WTC11 (cell line): ENCODE measurements around the gene KCNA2. TPM values are rescaled to one million over a fixed set of nuclear protein-coding genes. Genes with fewer than 3 reads are reported as not detected.

Source experiments
- ATAC-seq: fragments of 200-7000 bp; cut with Tn5 transposase; 2 replicates; pipeline ENCODE4 v1.10.0; 2021; ENCODE audit warnings: mild to moderate bottlenecking, moderate library complexity
- CTCF ChIA-PET: fragments of 300-600 bp; sonication (Branson Sonifier 250); formaldehyde crosslinking; loops from one replicate; lab custom pipeline; 2021; ENCODE audit warnings: antibody characterized with exemption; lab: Charles Lee
- POLR2A ChIA-PET: fragments of 350-600 bp; sonication (Branson Sonifier 250); formaldehyde crosslinking; loops from one replicate; lab custom pipeline; 2021; ENCODE audit warnings: antibody characterized with exemption; lab: Charles Lee
- DNase-seq: peaks from one replicate; pipeline ENCODE4 v3.0.0; 2021; ENCODE audit warnings: low spot score
- H3K27ac Mint-ChIP-seq: 2 replicates; pipeline ENCODE4 v1.8.0; 2021; ENCODE audit warnings: mixed read lengths
- H3K27me3 Mint-ChIP-seq: 2 replicates; pipeline ENCODE4 v1.8.0; 2021; ENCODE audit warnings: low read depth, mild to moderate bottlenecking, moderate library complexity, mixed read lengths
- H3K36me3 Mint-ChIP-seq: 2 replicates; pipeline ENCODE4 v1.8.0; 2021; ENCODE audit warnings: mixed read lengths
- H3K4me1 Mint-ChIP-seq: 2 replicates; pipeline ENCODE4 v1.8.0; 2022; ENCODE audit warnings: mixed read lengths
- H3K4me3 Mint-ChIP-seq: 2 replicates; pipeline ENCODE4 v1.8.0; 2021; ENCODE audit warnings: mild to moderate bottlenecking, moderate library complexity, mixed read lengths
- H3K9me3 Mint-ChIP-seq: 2 replicates; pipeline ENCODE4 v1.8.0; 2021; ENCODE audit warnings: mixed read lengths
- AR ChIP-seq: fragments of 250-450 bp; sonication (Bioruptor Pico); IDR thresholded peaks from 2 replicates; pipeline ENCODE4 v1.9.0; 2021; ENCODE audit warnings: mild to moderate bottlenecking
- CDX4 ChIP-seq: fragments of 250-450 bp; sonication (Bioruptor Pico); IDR thresholded peaks from 2 replicates; pipeline ENCODE4 v1.9.0; 2021; ENCODE audit warnings: moderate library complexity, mild to moderate bottlenecking, inconsistent platforms, borderline replicate concordance
- FOXK1 ChIP-seq: sonication (generic); formaldehyde crosslinking; IDR thresholded peaks from 2 replicates; pipeline ENCODE4 v1.8.0; 2022; ENCODE audit warnings: mild to moderate bottlenecking, moderate library complexity, missing genetic modification reagents
- FOXP1 ChIP-seq: sonication (generic); formaldehyde crosslinking; IDR thresholded peaks from 2 replicates; pipeline ENCODE4 v1.8.0; 2022; ENCODE audit warnings: missing genetic modification reagents, mild to moderate bottlenecking, moderate library complexity, borderline replicate concordance
- GABPB1 ChIP-seq: sonication (generic); formaldehyde crosslinking; IDR thresholded peaks from 2 replicates; pipeline ENCODE4 v1.8.1; 2023; ENCODE audit warnings: mild to moderate bottlenecking, missing genetic modification reagents
- GRHL2 ChIP-seq: fragments of 250-450 bp; sonication (Bioruptor Pico); IDR thresholded peaks from 2 replicates; pipeline ENCODE4 v1.8.0; 2022; ENCODE audit warnings: mild to moderate bottlenecking, moderate library complexity; ENCODE audit not compliant: insufficient replicate concordance, severe bottlenecking
- GTF2I ChIP-seq: fragments of 250-450 bp; sonication (Bioruptor Pico); conservative IDR thresholded peaks from 2 replicates; pipeline ENCODE4 v1.4.0; 2021; ENCODE audit warnings: mild to moderate bottlenecking
- MYBL2 ChIP-seq: sonication (generic); formaldehyde crosslinking; IDR thresholded peaks from 2 replicates; pipeline ENCODE4 v1.8.1; 2023; ENCODE audit warnings: mild to moderate bottlenecking, moderate library complexity, missing genetic modification reagents
- NFATC4 ChIP-seq: fragments of 250-450 bp; sonication (Bioruptor Pico); IDR thresholded peaks from 2 replicates; pipeline ENCODE4 v1.9.0; 2021; ENCODE audit warnings: mild to moderate bottlenecking
- PREB ChIP-seq: sonication (generic); formaldehyde crosslinking; IDR thresholded peaks from 2 replicates; pipeline ENCODE4 v1.8.1; 2022; ENCODE audit warnings: mild to moderate bottlenecking, missing genetic modification reagents, moderate library complexity, borderline replicate concordance
- SMAD3 ChIP-seq: sonication (generic); formaldehyde crosslinking; IDR thresholded peaks from 2 replicates; pipeline ENCODE4 v1.8.0; 2022; ENCODE audit warnings: missing genetic modification reagents, mild to moderate bottlenecking, borderline replicate concordance
- USF1 ChIP-seq: sonication (generic); formaldehyde crosslinking; IDR thresholded peaks from 2 replicates; pipeline ENCODE4 v1.8.0; 2022; ENCODE audit warnings: mild to moderate bottlenecking, missing genetic modification reagents
- ZNF121 ChIP-seq: sonication (generic); formaldehyde crosslinking; IDR thresholded peaks from 2 replicates; pipeline ENCODE4 v1.8.0; 2023; ENCODE audit warnings: missing genetic modification reagents
- ZNF232 ChIP-seq: sonication (generic); formaldehyde crosslinking; IDR thresholded peaks from 2 replicates; pipeline ENCODE4 v1.8.0; 2022; ENCODE audit warnings: mild to moderate bottlenecking, missing genetic modification reagents
- ZNF416 ChIP-seq: fragments of 250-450 bp; sonication (Bioruptor Pico); IDR thresholded peaks from 2 replicates; pipeline ENCODE4 v1.9.0; 2021; ENCODE audit warnings: mild to moderate bottlenecking, inconsistent platforms
- ZNF532 ChIP-seq: fragments of 250-450 bp; sonication (Bioruptor Pico); IDR thresholded peaks from 2 replicates; pipeline ENCODE4 v1.9.0; 2021; ENCODE audit warnings: mild to moderate bottlenecking, borderline replicate concordance
- total RNA-seq: library from RNA; stranded (reverse); gene quantifications from 3 replicates; pipeline ENCODE4 v1.2.3, GENCODE V29; 2021
- TF ChIP-seq, protein P1 (sequence below): sonication (generic); formaldehyde crosslinking; IDR thresholded peaks from 2 replicates; pipeline ENCODE4 v1.8.0; 2023; ENCODE audit warnings: mild to moderate bottlenecking, missing genetic modification reagents
- TF ChIP-seq, protein P2 (sequence below): fragments of 250-450 bp; sonication (Bioruptor Pico); IDR thresholded peaks from 2 replicates; pipeline ENCODE4 v2.1.2; 2022; ENCODE audit warnings: mild to moderate bottlenecking, moderate library complexity

Gene KCNA2
- total RNA-seq, 1 experiment from 2014 or later: 0.50 TPM

GRCh38 chr1:110634086-110634454 is 27.9 kb upstream of the KCNA2 start (continued):
- TF ChIP-seq, protein P1, sequence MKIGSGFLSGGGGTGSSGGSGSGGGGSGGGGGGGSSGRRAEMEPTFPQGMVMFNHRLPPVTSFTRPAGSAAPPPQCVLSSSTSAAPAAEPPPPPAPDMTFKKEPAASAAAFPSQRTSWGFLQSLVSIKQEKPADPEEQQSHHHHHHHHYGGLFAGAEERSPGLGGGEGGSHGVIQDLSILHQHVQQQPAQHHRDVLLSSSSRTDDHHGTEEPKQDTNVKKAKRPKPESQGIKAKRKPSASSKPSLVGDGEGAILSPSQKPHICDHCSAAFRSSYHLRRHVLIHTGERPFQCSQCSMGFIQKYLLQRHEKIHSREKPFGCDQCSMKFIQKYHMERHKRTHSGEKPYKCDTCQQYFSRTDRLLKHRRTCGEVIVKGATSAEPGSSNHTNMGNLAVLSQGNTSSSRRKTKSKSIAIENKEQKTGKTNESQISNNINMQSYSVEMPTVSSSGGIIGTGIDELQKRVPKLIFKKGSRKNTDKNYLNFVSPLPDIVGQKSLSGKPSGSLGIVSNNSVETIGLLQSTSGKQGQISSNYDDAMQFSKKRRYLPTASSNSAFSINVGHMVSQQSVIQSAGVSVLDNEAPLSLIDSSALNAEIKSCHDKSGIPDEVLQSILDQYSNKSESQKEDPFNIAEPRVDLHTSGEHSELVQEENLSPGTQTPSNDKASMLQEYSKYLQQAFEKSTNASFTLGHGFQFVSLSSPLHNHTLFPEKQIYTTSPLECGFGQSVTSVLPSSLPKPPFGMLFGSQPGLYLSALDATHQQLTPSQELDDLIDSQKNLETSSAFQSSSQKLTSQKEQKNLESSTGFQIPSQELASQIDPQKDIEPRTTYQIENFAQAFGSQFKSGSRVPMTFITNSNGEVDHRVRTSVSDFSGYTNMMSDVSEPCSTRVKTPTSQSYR: no peak
- TF ChIP-seq, protein P2, sequence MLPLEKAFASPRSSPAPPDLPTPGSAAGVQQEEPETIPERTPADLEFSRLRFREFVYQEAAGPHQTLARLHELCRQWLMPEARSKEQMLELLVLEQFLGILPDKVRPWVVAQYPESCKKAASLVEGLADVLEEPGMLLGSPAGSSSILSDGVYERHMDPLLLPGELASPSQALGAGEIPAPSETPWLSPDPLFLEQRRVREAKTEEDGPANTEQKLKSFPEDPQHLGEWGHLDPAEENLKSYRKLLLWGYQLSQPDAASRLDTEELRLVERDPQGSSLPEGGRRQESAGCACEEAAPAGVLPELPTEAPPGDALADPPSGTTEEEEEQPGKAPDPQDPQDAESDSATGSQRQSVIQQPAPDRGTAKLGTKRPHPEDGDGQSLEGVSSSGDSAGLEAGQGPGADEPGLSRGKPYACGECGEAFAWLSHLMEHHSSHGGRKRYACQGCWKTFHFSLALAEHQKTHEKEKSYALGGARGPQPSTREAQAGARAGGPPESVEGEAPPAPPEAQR (CRISPR knock-in tag): no peak
- TF ChIP-seq FOXP1 (CRISPR knock-in tag): no peak

DNA sequence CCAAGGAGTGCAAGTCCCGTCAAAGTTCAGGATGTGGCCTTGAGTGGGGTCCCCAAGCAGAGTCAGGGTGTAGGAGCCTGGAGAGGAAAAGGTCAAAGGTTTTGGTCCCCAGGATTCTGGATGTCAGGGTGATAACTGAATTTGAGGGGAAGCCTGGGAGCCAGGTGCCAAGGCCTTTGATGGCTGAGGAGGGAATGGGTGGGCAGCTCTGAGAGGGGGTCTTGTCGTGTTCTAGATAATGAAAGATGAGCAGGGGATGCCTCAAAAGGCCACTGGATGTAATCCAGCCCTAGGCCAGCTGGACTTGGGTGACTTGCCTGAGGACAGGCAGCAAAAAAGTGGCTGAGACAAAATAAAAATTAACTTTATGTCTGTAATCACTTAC is 27.5 kb upstream of the KCNA2 start:
- Mint-ChIP-seq H3K27ac (no peak overlapping the region), H3K27me3 (no peaks in the 10 kb centered on the region; the same call in 1 of the 2 replicates), H3K4me1 (no peaks in the 10 kb centered on the region), H3K9me3 (no peaks in the 10 kb centered on the region), H3K4me3 (no peak overlapping the region), H3K36me3 (no peaks in the 10 kb centered on the region)
- ChIA-PET POLR2A (no interaction called here), CTCF (interaction anchor here (1.4 to 5.6 kb wide), 2 partner anchors 40 to 147 kb away, joined by 3 to 58 read pairs; no protein-coding TSS in a partner anchor)
- TF ChIP-seq FOXK1 (no peak), GTF2I (no peak), AR (CRISPR knock-in tag) (no peak), USF1 (no peak), GRHL2 (CRISPR knock-in tag) (no peak), NFATC4 (no peak)
- DNase-seq (no peak), ATAC-seq (no peak)

- no peak for DNase-seq
- POLR2A ChIA-PET: no interaction called here
- Mint-ChIP-seq H3K27me3 (peaks cover 3% of the 10 kb centered on the region; the same call in 1 of the 2 replicates), H3K36me3 (no peaks in the 10 kb centered on the region), H3K9me3 (no peaks in the 10 kb centered on the region), H3K4me1 (no peaks in the 10 kb centered on the region), H3K27ac (no peak overlapping the region), H3K4me3 (no peak overlapping the region)
- CTCF ChIA-PET: interaction anchor here (1.6 to 3.2 kb wide), 2 partner anchors 134 to 149 kb away, joined by 7 to 18 read pairs; no protein-coding TSS in a partner anchor
- no peak for ATAC-seq
- no peak for TF ChIP-seq GABPB1 (CRISPR knock-in tag)
- TF ChIP-seq CDX4 (CRISPR knock-in tag): no peak
- TF ChIP-seq SMAD3 (CRISPR knock-in tag): no peak
- no peak for TF ChIP-seq GTF2I
- no peak for TF ChIP-seq ZNF121 (CRISPR knock-in tag)
- TF ChIP-seq ZNF532 (CRISPR knock-in tag): no peak
- no peak for TF ChIP-seq PREB (CRISPR knock-in tag)
- TF ChIP-seq ZNF232 (CRISPR knock-in tag): no peak
- TF ChIP-seq NFATC4: no peak
- no peak for TF ChIP-seq MYBL2 (CRISPR knock-in tag)
- no peak for TF ChIP-seq ZNF416
These were observed 25.9 kb upstream of the KCNA2 start for GRCh38 chr1:110631836-110632620.
